Neural crest cell (in vitro differentiated cells): ENCODE results near the gene SLC30A7. TPM values are rescaled to one million over a fixed set of nuclear protein-coding genes. Genes with fewer than 3 reads are reported as not detected.

Experiments
- DNase-seq: peaks from one replicate; pipeline ENCODE4 v3.0.0; 2021; ENCODE audit warnings: low read depth, mixed read lengths, low spot score
- H3K27ac Mint-ChIP-seq: one replicate; pipeline ENCODE4 v1.8.0; 2021; ENCODE audit warnings: mild to moderate bottlenecking, mixed read lengths; ENCODE audit not compliant: unreplicated experiment
- H3K27me3 Mint-ChIP-seq: 2 replicates; pipeline ENCODE4 v1.8.0; 2021; ENCODE audit warnings: low read depth, mild to moderate bottlenecking, mixed read lengths
- H3K36me3 Mint-ChIP-seq: 2 replicates; pipeline ENCODE4 v1.8.0; 2021; ENCODE audit warnings: low read depth, mild to moderate bottlenecking, mixed read lengths
- H3K4me1 Mint-ChIP-seq: 2 replicates; pipeline ENCODE4 v1.8.0; 2021; ENCODE audit warnings: mixed read lengths
- H3K4me3 Mint-ChIP-seq: one replicate; pipeline ENCODE4 v1.8.0; 2021; ENCODE audit warnings: mild to moderate bottlenecking, mixed read lengths
- H3K9me3 Mint-ChIP-seq: 2 replicates; pipeline ENCODE4 v1.8.0; 2021; ENCODE audit warnings: mixed read lengths
- total RNA-seq: library from RNA; stranded (reverse); gene quantifications from 2 replicates; pipeline ENCODE4 v1.2.1, GENCODE V29; 2021
- TF ChIP-seq, protein P1 (sequence below): fragments of 200-600 bp; sonication (generic); conservative IDR thresholded peaks from 2 replicates; pipeline ENCODE4 v1.5.0; 2021; ENCODE audit warnings: antibody characterized with exemption, mild to moderate bottlenecking

Gene SLC30A7
- total RNA-seq, 1 donor from 2014 or later: 22.9 TPM

DNA sequence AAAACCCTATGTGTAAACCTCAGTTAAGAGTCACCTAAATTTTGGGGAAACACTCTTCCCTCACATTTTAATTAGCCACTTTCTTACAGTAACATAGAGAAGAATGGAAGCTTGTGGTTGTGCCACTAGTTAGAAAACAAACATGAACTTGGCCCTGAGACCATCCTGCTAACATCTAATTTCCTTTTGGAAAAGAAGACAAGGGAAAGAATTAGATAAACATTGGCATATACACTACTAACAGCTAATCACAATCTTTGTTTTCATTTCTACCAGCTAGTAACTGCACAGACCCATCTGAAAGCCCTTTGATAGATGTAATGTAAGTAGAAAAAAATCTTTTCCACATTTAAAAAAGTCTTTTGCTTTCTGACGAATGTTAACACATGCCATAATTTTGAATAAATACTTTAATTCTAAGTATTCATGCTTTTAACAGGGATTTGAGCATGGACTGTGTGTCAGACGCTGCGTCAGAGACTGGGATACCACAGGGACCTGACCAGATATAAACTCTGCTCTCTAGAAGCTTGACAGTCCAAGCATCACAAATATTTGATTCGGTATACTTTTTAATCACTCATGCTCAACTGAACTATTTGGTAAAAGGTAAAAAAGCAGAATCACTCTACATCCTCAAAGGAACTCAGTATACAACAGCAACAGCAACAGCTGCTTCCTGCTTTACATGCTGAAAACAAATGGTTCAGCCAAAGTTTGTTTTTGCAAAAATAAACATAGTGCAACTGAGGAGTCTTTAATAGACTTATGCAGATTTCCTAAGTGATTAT lies 99.5 kb downstream of the SLC30A7 start:
- Mint-ChIP-seq H3K27me3 (no peaks in the 10 kb centered on the region), H3K27ac (no peak overlapping the region), H3K9me3 (no peaks in the 10 kb centered on the region), H3K4me1 (no peaks in the 10 kb centered on the region), H3K36me3 (peaks cover 32% of the 10 kb centered on the region), H3K4me3 (no peak overlapping the region)
- TF ChIP-seq, protein P1, sequence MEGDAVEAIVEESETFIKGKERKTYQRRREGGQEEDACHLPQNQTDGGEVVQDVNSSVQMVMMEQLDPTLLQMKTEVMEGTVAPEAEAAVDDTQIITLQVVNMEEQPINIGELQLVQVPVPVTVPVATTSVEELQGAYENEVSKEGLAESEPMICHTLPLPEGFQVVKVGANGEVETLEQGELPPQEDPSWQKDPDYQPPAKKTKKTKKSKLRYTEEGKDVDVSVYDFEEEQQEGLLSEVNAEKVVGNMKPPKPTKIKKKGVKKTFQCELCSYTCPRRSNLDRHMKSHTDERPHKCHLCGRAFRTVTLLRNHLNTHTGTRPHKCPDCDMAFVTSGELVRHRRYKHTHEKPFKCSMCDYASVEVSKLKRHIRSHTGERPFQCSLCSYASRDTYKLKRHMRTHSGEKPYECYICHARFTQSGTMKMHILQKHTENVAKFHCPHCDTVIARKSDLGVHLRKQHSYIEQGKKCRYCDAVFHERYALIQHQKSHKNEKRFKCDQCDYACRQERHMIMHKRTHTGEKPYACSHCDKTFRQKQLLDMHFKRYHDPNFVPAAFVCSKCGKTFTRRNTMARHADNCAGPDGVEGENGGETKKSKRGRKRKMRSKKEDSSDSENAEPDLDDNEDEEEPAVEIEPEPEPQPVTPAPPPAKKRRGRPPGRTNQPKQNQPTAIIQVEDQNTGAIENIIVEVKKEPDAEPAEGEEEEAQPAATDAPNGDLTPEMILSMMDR: no peak
- DNase-seq: no peak

- Mint-ChIP-seq H3K4me1 (no peaks in the 10 kb centered on the region), H3K27ac (no peak overlapping the region), H3K36me3 (peaks cover 24% of the 10 kb centered on the region), H3K9me3 (no peaks in the 10 kb centered on the region), H3K4me3 (no peak overlapping the region), H3K27me3 (no peaks in the 10 kb centered on the region)
- TF ChIP-seq, protein P1: no peak
- no peak for DNase-seq
These were observed 102.5 kb downstream of the SLC30A7 start for GRCh38 chr1:100998426-100998825.

DNA sequence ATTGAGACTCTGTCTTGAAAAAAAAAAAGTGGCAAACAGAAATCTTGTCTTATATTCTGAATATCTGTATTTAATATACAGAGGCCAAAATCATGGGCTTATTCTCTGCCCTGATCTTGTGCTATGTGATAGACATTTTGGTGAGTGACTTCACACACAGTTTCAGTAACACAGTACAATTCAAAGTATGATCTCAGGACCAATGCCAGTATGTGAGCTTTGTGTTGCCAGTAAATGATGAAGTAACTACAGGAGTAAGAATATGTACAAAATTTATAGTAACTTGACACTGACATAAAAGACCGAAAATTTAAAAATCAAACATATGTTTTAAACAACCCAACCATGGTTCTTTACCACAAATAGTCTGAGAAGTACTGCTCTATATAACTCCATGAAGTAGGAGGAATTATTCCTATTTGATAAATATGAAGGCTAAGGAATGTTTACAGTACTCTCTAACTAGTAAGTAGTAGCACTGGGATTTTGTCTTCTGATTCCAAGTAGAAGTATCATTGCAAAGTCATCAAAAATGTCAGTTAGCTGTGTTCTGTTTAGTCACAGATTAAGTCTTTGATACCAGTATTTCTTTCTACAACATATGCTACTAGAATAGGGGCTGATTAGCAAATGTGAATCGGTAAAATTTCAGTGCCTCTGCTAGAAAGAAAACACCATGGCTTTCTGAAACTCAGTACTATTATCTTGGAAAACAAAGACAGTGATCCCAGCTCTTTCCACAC lies 104.4 kb downstream of the SLC30A7 start:
- Mint-ChIP-seq H3K27ac (no peak overlapping the region), H3K4me3 (no peak overlapping the region), H3K36me3 (peaks cover 21% of the 10 kb centered on the region), H3K4me1 (peaks cover 5% of the 10 kb centered on the region), H3K9me3 (no peaks in the 10 kb centered on the region), H3K27me3 (no peaks in the 10 kb centered on the region)
- TF ChIP-seq, protein P1: no peak
- no peak for DNase-seq

GRCh38 chr1:101002551-101002950 lies 106.7 kb downstream of the SLC30A7 start:
- no peaks in the 10 kb centered on the region for H3K9me3 Mint-ChIP-seq
- peaks cover 14% of the 10 kb centered on the region for H3K36me3 Mint-ChIP-seq
- H3K4me3 Mint-ChIP-seq: no peak overlapping the region
- DNase-seq: no peak
- H3K27me3 Mint-ChIP-seq: no peaks in the 10 kb centered on the region
- TF ChIP-seq, protein P1: no peak
- H3K4me1 Mint-ChIP-seq: peaks cover 8% of the 10 kb centered on the region
- H3K27ac Mint-ChIP-seq: no peak overlapping the region

DNA sequence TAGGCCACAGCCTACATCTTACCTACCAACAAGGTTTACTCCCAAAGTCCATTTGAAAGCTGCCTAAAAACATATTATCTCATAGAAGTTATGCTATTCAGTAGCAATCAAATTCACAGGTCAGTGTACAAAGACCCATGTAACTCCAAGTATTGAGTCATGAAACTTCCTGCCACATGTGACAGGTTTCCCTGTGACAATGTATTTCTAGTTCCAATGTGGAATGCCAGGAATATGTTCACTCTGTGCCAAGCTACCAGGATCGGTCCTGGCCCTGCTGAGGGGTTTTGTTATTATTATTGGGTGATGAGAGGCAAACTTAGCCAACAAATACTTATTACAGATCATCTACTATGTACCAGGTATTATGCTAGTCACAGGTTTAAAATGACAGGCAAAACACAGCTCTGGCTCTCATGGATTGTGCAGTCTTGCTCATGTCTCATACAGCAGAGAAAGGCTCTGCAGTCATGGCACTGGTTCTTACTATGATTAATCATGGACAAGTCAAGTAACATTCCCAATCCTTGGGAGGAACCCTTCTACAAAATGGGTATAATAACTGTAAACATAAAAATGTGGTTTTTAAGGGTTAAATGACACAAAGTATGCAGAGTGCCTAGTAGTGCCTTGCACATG lies 107.2 kb downstream of the SLC30A7 start:
- Mint-ChIP-seq H3K9me3 (no peaks in the 10 kb centered on the region), H3K27ac (no peak overlapping the region)
- TF ChIP-seq, protein P1: no peak

More for the DNA sequence above, 107.2 kb downstream of the SLC30A7 start:
- H3K4me1 Mint-ChIP-seq: peaks cover 8% of the 10 kb centered on the region
- H3K36me3 Mint-ChIP-seq: peaks cover 12% of the 10 kb centered on the region
- no peaks in the 10 kb centered on the region for H3K27me3 Mint-ChIP-seq
- no peak overlapping the region for H3K4me3 Mint-ChIP-seq
- no peak for DNase-seq
